GM23338 (cell line): ENCODE data around the gene ADGRD1. TPM values are rescaled to one million over a fixed set of nuclear protein-coding genes. Genes with fewer than 3 reads are reported as not detected.
"Not testable (repeated sequence)": the region's sequence is repeated elsewhere in the genome, so short reads cannot be mapped to it uniquely, and the experiment has no call there.

Experiments used
- ATAC-seq: fragments of 200-7000 bp; cut with Tn5 transposase; 3 replicates; pipeline ENCODE4 v1.9.1; 2020
- DNase-seq: peaks from one replicate; pipeline ENCODE4 v3.0.0-alpha.2; 2015; ENCODE audit warnings: low spot score
- H2AFZ ChIP-seq: fragments of 200-600 bp; sonication (generic); 2 replicates; pipeline ENCODE4 v1.8.0; 2016; ENCODE audit warnings: antibody characterized with exemption, mild to moderate bottlenecking, moderate library complexity
- H3F3A ChIP-seq: fragments of 200-600 bp; sonication (generic); replicated peaks from 2 replicates; pipeline ENCODE4 v1.8.0; 2017; ENCODE audit warnings: antibody characterized with exemption, mixed run types, low read depth
- H3K27ac ChIP-seq: fragments of 200-600 bp; sonication (generic); 2 replicates; pipeline ENCODE4 v1.6.1; 2016; ENCODE audit warnings: low read depth
- H3K27me3 ChIP-seq: fragments of 200-600 bp; sonication (generic); 2 replicates; pipeline ENCODE4 v1.8.0; 2016; ENCODE audit warnings: mild to moderate bottlenecking, mixed run types, moderate library complexity; ENCODE audit not compliant: insufficient read depth
- H3K36me3 ChIP-seq: fragments of 200-600 bp; sonication (generic); 2 replicates; pipeline ENCODE4 v1.8.0; 2016; ENCODE audit warnings: mild to moderate bottlenecking; ENCODE audit not compliant: insufficient read depth
- H3K4me1 ChIP-seq: fragments of 200-600 bp; sonication (generic); 2 replicates; pipeline ENCODE4 v1.8.0; 2016; ENCODE audit warnings: mild to moderate bottlenecking, moderate library complexity; ENCODE audit not compliant: insufficient read depth
- H3K4me2 ChIP-seq: fragments of 200-600 bp; sonication (generic); 2 replicates; pipeline ENCODE4 v1.7.1; 2017; ENCODE audit warnings: mixed run types
- H3K4me3 ChIP-seq: fragments of 200-600 bp; sonication (generic); 2 replicates; pipeline ENCODE4 v1.6.1; 2016; ENCODE audit warnings: mixed run types
- H3K79me2 ChIP-seq: fragments of 200-600 bp; sonication (generic); replicated peaks from 2 replicates; pipeline ENCODE4 v1.8.0; 2017; ENCODE audit warnings: mild to moderate bottlenecking; ENCODE audit not compliant: insufficient read depth
- H3K9me2 ChIP-seq: fragments of 200-600 bp; sonication (generic); 2 replicates; pipeline ENCODE4 v1.8.0; 2017; ENCODE audit not compliant: insufficient read depth
- H4K20me1 ChIP-seq: fragments of 200-600 bp; sonication (generic); replicated peaks from 2 replicates; pipeline ENCODE4 v1.8.0; 2017; ENCODE audit warnings: mild to moderate bottlenecking; ENCODE audit not compliant: insufficient read depth
- H3K27ac Mint-ChIP-seq: 2 replicates; pipeline ENCODE4 v1.8.0; 2020; ENCODE audit warnings: inconsistent platforms, mild to moderate bottlenecking, moderate library complexity, mixed read lengths
- H3K27me3 Mint-ChIP-seq: 3 replicates; pipeline ENCODE4 v1.8.0; 2022; ENCODE audit warnings: low read depth, mild to moderate bottlenecking, moderate library complexity, mixed read lengths, inconsistent platforms; ENCODE audit not compliant: insufficient read depth, poor library complexity
- H3K36me3 Mint-ChIP-seq: 3 replicates; pipeline ENCODE4 v1.8.0; 2021; ENCODE audit warnings: low read depth, mild to moderate bottlenecking, inconsistent platforms, moderate library complexity, mixed read lengths
- H3K4me1 Mint-ChIP-seq: 3 replicates; pipeline ENCODE4 v1.8.0; 2020; ENCODE audit warnings: mild to moderate bottlenecking, inconsistent platforms, mixed read lengths
- H3K4me3 Mint-ChIP-seq: 3 replicates; pipeline ENCODE4 v1.8.0; 2021; ENCODE audit warnings: moderate library complexity, mild to moderate bottlenecking, inconsistent platforms, mixed read lengths
- H3K9me3 Mint-ChIP-seq: 3 replicates; pipeline ENCODE4 v1.8.0; 2020; ENCODE audit warnings: moderate library complexity, mild to moderate bottlenecking, inconsistent platforms, mixed read lengths
- CREB1 ChIP-seq: fragments of 250-450 bp; sonication (Bioruptor Pico); IDR thresholded peaks from 2 replicates; pipeline ENCODE4 v1.5.0; 2020; ENCODE audit warnings: low read depth, mild to moderate bottlenecking, moderate library complexity
- polyA plus RNA-seq: library from polyadenylated mRNA; unstranded; fragments of >200 nt; fragmentation: Nextera tagmentation; extraction: Ambion mirVana; gene quantifications from 2 replicates; pipeline ENCODE4 v1.2.1, GENCODE V29; 2016
- total RNA-seq: library from RNA; depleted of rRNA; stranded (reverse); fragments of >200 nt; shearing (Covaris generic); gene quantifications from 2 replicates; pipeline ENCODE4 v1.2.3, GENCODE V29; 2014
- TF ChIP-seq, protein P1 (sequence below), 2 experiments: fragments of 200-600 bp in 1 of 2; sonication (generic) in 1 of 2; conservative IDR thresholded peaks; 2 replicates each; pipeline versions ENCODE4 v1.5.1 to v1.6.1; 2016 to 2017; ENCODE audit warnings: antibody characterized with exemption in 2 of 2, low read depth in 2 of 2, mild to moderate bottlenecking in 2 of 2, moderate library complexity in 1 of 2

ADGRD1 gene
- total and polyA plus RNA-seq, 2 experiments from 2014 or later = 1.4 TPM; not detected in 1

DNA sequence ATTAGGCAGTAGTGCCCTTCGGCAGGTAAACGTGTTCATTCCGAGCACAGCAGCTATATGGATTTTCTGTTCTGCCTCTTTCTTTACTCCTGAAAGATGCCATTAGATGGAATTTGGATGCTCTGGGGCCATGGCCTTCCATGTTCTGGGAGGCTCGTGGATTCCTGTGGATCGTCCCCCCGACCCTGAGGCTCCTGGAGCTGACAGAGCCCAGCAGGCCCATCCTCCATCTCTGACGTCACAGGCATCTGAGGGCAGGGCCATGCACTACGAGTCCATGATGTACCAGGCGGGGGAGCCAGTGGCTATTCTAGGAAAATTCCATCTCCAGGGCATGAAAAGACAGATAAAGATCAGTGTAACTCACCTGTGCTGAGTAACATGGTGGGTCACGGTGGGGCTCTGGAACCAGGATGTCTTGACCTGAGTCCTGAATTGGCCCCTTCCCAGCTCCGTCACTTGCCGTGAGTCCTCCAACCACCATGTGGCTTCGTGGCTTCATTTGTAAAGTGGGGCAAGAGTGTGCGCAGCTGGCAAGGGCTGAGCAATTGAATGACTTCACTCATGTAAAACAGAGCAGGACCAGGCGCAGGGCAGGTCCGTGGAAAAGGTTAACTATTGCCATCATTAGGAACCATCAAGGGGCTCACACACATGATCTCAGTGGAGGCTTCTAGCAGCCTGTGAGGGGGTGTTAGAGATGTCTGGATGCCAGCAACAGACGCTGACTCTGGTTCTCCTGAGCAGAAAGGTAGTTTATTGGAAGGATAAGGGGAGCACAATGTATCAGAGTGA, 115.4 kb downstream of the ADGRD1 start:
- ATAC-seq = peak; percentile 85
- H4K20me1 ChIP-seq, H3F3A ChIP-seq, H3K79me2 ChIP-seq, H3K27ac ChIP-seq, H2AFZ ChIP-seq, H3K36me3 Mint-ChIP-seq, H3K4me2 ChIP-seq, H3K36me3 ChIP-seq, H3K27me3 Mint-ChIP-seq, H3K4me3 Mint-ChIP-seq, H3K9me2 ChIP-seq, H3K4me1 ChIP-seq, H3K4me1 Mint-ChIP-seq, H3K27ac Mint-ChIP-seq, H3K27me3 ChIP-seq, H3K4me3 ChIP-seq: not testable (repeated sequence)
- peak; percentile 92 for TF ChIP-seq CREB1 (CRISPR knock-in tag)
- TF ChIP-seq, protein P1, sequence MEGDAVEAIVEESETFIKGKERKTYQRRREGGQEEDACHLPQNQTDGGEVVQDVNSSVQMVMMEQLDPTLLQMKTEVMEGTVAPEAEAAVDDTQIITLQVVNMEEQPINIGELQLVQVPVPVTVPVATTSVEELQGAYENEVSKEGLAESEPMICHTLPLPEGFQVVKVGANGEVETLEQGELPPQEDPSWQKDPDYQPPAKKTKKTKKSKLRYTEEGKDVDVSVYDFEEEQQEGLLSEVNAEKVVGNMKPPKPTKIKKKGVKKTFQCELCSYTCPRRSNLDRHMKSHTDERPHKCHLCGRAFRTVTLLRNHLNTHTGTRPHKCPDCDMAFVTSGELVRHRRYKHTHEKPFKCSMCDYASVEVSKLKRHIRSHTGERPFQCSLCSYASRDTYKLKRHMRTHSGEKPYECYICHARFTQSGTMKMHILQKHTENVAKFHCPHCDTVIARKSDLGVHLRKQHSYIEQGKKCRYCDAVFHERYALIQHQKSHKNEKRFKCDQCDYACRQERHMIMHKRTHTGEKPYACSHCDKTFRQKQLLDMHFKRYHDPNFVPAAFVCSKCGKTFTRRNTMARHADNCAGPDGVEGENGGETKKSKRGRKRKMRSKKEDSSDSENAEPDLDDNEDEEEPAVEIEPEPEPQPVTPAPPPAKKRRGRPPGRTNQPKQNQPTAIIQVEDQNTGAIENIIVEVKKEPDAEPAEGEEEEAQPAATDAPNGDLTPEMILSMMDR (conservative IDR thresholded peaks at IDR 0.05; ENCODE audit: low read depth in 2 of 2) = peak in 1 of 2 experiments; percentile 28; a peak in 1 of 4 replicates
- DNase-seq = peak; percentile 38
- H3K9me3 Mint-ChIP-seq = peaks cover 15% of the 10 kb centered on the region

DNA sequence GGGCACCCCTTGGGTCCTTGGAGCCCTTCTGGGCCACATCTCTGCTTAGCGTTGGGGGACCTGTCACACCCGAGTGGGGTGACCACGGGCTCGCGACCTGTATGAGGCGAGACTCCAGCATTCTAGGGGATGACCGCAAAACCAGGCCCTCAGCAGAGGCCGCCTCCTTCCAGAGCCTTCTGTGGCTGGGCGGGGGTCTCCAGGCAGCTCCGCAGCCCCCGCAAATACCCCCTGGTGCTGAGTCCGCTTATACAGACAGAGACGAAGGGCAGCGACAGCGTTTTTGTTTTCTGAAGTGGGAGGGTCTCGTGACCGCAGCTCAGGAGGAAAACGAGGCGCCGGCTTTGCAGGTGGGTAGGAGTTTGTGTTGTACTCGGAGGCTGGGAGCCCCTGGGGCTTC, 116.4 kb downstream of the ADGRD1 start:
- not testable (repeated sequence) for H3K4me1 Mint-ChIP-seq, DNase-seq, H2AFZ ChIP-seq, H3K4me3 ChIP-seq, H3K36me3 ChIP-seq, H3K4me1 ChIP-seq, H3K27me3 Mint-ChIP-seq, H3K27ac ChIP-seq, H3K4me3 Mint-ChIP-seq, H3K36me3 Mint-ChIP-seq, H3K27me3 ChIP-seq, H3K27ac Mint-ChIP-seq, H3K4me2 ChIP-seq, H3K9me2 ChIP-seq, ATAC-seq, H3K79me2 ChIP-seq, H3F3A ChIP-seq, H4K20me1 ChIP-seq
- H3K9me3 Mint-ChIP-seq = peaks cover 15% of the 10 kb centered on the region

DNA sequence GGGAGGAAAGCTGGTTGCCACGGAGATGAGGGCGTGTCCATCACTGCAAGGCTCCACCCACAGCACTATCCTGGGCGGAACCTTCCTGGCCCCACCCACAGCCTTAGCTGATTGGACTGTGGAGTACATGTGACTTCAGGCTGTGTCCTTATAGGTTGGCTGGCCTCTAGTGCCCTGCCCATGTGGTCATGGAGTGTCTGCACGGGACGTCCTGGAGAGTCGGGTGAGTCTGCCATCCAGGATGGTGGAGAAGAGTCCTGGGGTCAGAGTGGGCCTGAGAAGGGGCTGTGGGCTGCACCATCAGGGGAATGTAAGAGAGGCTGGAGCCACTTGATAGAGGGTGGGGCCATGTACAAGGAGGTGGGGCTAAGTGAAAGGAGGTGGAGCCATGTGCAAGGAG, 117.0 kb downstream of the ADGRD1 start:
- H3K27me3 ChIP-seq = not testable (repeated sequence)

DNA sequence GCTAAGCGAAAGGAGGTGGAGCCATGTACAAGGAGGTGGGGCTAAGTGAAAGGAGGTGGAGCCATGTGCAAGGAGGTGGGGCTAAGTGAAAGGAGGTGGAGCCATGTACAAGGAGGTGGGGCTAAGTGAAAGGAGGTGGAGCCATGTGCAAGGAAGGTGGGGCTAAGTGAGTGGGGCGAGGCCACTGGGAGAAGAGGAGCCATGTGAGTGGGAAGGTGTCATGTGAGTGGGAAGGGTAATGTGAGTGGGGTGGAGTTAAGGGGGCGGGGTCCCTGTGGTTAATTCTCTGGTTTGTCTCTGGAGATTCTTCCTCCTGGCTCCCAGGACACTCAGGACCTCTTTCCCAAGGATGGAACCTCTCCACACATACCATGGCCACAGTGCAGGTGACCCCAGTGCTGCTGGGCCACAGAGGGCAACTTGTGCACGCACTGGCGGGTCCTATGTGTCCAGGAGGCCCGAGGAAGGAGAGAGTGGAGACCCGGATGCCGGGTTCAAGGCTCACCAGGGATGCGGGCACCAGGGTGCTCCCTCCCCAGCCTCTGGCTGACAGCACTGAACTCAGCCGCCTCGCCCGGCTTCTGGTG, 117.6 kb downstream of the ADGRD1 start:
- not testable (repeated sequence) for H3K4me3 ChIP-seq, H3K36me3 Mint-ChIP-seq, H3K9me2 ChIP-seq, H3K4me1 ChIP-seq, H2AFZ ChIP-seq, ATAC-seq, DNase-seq, H4K20me1 ChIP-seq, H3K79me2 ChIP-seq, H3F3A ChIP-seq, H3K27ac ChIP-seq, H3K4me1 Mint-ChIP-seq, H3K36me3 ChIP-seq, H3K4me3 Mint-ChIP-seq, H3K4me2 ChIP-seq, H3K27ac Mint-ChIP-seq, H3K27me3 ChIP-seq, H3K27me3 Mint-ChIP-seq
- peaks cover 15% of the 10 kb centered on the region for H3K9me3 Mint-ChIP-seq

More for the DNA sequence above, 117.0 kb downstream of the ADGRD1 start:
- DNase-seq, H3K79me2 ChIP-seq, H3K4me1 ChIP-seq, H3K36me3 ChIP-seq, H3K27me3 Mint-ChIP-seq, H3K36me3 Mint-ChIP-seq, H3K4me2 ChIP-seq, H3K4me3 Mint-ChIP-seq, H3K9me2 ChIP-seq, H3K27ac ChIP-seq, H2AFZ ChIP-seq, H3K4me3 ChIP-seq, H3K4me1 Mint-ChIP-seq, H4K20me1 ChIP-seq, H3F3A ChIP-seq, H3K27ac Mint-ChIP-seq: not testable (repeated sequence)
- H3K9me3 Mint-ChIP-seq = peaks cover 15% of the 10 kb centered on the region
- peak; percentile 38 for ATAC-seq

DNA sequence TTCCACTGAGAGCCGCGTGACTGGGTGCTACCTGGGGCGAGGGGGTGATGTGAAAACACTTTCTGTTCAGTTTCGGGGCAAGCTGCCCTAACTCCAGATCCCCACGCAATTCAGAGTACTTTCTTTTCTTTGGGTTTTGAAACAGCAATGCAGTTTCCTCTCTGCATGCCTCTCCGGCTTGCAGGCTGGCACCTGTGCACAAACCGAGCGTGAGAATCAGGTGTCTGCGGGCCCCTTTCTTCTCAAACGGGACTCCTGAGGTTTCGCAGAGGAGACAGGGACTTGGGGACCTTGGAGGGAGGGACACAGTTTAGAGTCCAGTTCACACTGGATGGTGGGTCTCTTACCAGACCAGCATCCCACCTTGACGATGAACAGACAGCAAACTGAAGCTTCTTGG, 118.2 kb downstream of the ADGRD1 start:
- not testable (repeated sequence) for H3K27ac Mint-ChIP-seq, DNase-seq, ATAC-seq, H3K4me1 Mint-ChIP-seq, H3F3A ChIP-seq, H2AFZ ChIP-seq, H3K36me3 ChIP-seq, H3K27ac ChIP-seq, H3K4me2 ChIP-seq, H3K4me3 Mint-ChIP-seq, H3K4me3 ChIP-seq, H3K27me3 ChIP-seq, H3K9me2 ChIP-seq, H3K4me1 ChIP-seq, H3K27me3 Mint-ChIP-seq, H4K20me1 ChIP-seq, H3K36me3 Mint-ChIP-seq, H3K79me2 ChIP-seq
- peaks cover 15% of the 10 kb centered on the region for H3K9me3 Mint-ChIP-seq
